Lower lobe of right lung (tissue), 2 donors: Measurements from ENCODE around the gene CETN1. TPM values are rescaled to one million over a fixed set of nuclear protein-coding genes. Genes with fewer than 3 reads are reported as not detected.

Experiments used
- ATAC-seq, 2 donors: fragments of 200-7000 bp; cut with Tn5 transposase; one replicate each; pipeline ENCODE4 v1.9.1; 2020 to 2022; ENCODE audit warnings: mild to moderate bottlenecking in 2 of 2, moderate library complexity in 2 of 2
- DNase-seq: peaks from one replicate; pipeline ENCODE4 v3.0.0-alpha.2; 2020
- H3K27ac ChIP-seq: fragments of 200-600 bp; one replicate; pipeline ENCODE4 v1.8.0; 2022
- H3K27me3 ChIP-seq: fragments of 200-600 bp; one replicate; pipeline ENCODE4 v1.8.0; 2022; ENCODE audit warnings: low read depth
- H3K36me3 ChIP-seq: fragments of 200-600 bp; one replicate; pipeline ENCODE4 v1.8.0; 2022; ENCODE audit warnings: mild to moderate bottlenecking
- H3K4me1 ChIP-seq: fragments of 200-600 bp; one replicate; pipeline ENCODE4 v1.8.0; 2022
- H3K4me3 ChIP-seq: fragments of 200-600 bp; one replicate; pipeline ENCODE4 v1.8.0; 2022; ENCODE audit warnings: mild to moderate bottlenecking
- H3K9me3 ChIP-seq: fragments of 200-600 bp; one replicate; pipeline ENCODE4 v1.8.0; 2022
- intact Hi-C: fragments of 100-400 bp; cut with DNase I; formaldehyde crosslinking; loops from one replicate; pipeline ENCODE4 v1.11.0; 2022
- total RNA-seq: library from RNA; stranded (reverse); fragmentation: NEBNext Ultra II Directional; extraction: Animal tissue kit (Norgen Biotek cat#: 25700); gene quantifications from one replicate; pipeline ENCODE4 v1.2.1, GENCODE V29; 2021
- TF ChIP-seq, protein P1 (sequence below): fragments of 200-600 bp; IDR thresholded peaks from one replicate; pipeline ENCODE4 v1.8.0; 2022; ENCODE audit warnings: antibody characterized with exemption, mild to moderate bottlenecking
- donor health status: DM: no; HTN: yes; CAD: no; lungs with severe emphysema.

CETN1 gene
- total RNA-seq, 1 donor from 2014 or later, result not detected

DNA sequence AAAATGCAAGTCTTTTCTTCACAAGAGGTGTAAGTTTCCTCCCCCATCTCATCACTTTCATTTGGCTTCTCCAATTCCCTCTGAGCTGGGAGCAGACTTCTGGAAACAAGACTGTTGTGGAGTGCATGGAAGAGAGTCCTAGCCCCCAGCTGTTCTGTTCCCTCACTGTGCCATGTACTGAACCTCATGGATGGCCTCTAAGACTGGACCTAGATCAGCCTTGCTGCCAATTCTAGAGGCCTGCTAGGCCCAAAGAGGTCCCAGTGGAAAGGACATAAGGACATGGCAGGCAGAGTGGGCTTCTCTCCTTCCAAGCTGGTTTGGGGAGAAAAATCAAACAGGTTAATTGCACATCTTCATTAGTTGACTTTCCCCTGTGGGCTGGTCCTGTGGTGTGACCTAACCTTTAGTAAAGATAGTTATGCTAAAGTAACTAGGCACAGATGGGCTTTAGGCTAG lies 7.3 kb upstream of the CETN1 start:
- Histone ChIP-seq H3K4me1 (no peaks in the 10 kb centered on the region), H3K4me3 (no peak overlapping the region), H3K27me3 (no peaks in the 10 kb centered on the region), H3K27ac (no peak overlapping the region), H3K9me3 (no peaks in the 10 kb centered on the region), H3K36me3 (no peaks in the 10 kb centered on the region)
- intact Hi-C loops, result no loop called here
- TF ChIP-seq, protein P1, sequence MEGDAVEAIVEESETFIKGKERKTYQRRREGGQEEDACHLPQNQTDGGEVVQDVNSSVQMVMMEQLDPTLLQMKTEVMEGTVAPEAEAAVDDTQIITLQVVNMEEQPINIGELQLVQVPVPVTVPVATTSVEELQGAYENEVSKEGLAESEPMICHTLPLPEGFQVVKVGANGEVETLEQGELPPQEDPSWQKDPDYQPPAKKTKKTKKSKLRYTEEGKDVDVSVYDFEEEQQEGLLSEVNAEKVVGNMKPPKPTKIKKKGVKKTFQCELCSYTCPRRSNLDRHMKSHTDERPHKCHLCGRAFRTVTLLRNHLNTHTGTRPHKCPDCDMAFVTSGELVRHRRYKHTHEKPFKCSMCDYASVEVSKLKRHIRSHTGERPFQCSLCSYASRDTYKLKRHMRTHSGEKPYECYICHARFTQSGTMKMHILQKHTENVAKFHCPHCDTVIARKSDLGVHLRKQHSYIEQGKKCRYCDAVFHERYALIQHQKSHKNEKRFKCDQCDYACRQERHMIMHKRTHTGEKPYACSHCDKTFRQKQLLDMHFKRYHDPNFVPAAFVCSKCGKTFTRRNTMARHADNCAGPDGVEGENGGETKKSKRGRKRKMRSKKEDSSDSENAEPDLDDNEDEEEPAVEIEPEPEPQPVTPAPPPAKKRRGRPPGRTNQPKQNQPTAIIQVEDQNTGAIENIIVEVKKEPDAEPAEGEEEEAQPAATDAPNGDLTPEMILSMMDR, result no peak
- ATAC-seq (no peak), DNase-seq (no peak)

DNA sequence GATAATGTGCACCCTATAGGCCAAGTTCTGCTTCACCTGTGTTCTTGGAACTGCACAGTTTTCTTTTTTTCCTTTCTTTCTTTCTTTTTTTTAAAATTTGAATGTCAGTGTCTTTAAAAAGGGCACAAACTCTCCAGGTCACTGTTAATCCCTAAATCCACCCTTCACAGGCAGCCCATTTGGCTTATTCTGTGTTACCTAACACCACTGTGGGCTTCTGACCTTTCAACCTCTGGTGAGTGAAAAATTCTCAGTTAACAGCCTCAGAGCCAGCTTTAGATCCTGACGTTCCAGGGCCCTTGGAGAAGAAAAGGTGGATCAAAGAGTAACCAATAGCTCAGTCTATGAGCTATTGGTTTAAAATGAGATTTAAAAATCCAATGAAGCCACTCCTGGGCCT lies 6.8 kb upstream of the CETN1 start:
- DNase-seq (no peak), ATAC-seq (no peak)
- Histone ChIP-seq H3K27me3 (no peaks in the 10 kb centered on the region), H3K27ac (no peak overlapping the region), H3K9me3 (no peaks in the 10 kb centered on the region), H3K4me1 (no peaks in the 10 kb centered on the region), H3K36me3 (no peaks in the 10 kb centered on the region), H3K4me3 (no peak overlapping the region)
- TF ChIP-seq, protein P1, result no peak
- intact Hi-C loops, result no loop called here

DNA sequence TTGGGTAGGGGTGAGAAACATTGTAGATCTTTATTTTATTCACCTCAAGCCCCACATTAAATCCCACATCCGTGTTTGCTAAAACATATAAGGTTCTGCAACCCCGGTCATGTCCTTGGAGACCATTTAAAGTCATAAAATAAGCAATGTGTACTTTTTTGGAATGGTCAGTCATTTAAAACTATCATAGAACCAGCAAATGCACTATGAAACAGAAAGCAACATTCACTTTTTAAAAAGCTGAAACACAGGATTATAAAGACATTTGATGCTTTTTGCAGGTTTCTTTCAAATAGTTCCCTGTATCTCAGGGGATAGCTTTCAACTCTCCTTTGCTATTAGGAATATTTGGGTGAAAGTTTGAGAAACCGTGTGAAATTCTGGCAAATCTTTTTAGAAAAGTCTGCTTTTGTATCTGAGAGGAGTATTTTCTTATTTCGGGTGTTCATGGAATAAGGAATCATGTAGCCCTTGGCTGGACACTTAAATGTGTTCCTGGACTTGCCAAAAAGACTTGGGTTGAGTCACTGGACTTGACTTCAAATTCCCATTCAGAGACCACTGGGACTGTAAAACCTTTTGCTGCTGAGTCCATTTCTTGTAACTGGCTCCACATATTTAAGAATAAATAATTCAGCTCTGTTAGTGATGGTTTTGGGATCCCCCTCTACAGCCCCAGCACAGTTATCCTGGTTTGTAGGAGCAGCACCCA lies 5.9 kb upstream of the CETN1 start:
- H3K36me3 ChIP-seq, result no peaks in the 10 kb centered on the region
- intact Hi-C loops, result no loop called here
- ATAC-seq, result no peak
- no peak for DNase-seq
- no peaks in the 10 kb centered on the region for H3K9me3 ChIP-seq
- no peaks in the 10 kb centered on the region for H3K27me3 ChIP-seq
- H3K4me3 ChIP-seq, result no peak overlapping the region
- TF ChIP-seq, protein P1, result no peak
- no peak overlapping the region for H3K27ac ChIP-seq
- no peaks in the 10 kb centered on the region for H3K4me1 ChIP-seq

- Histone ChIP-seq H3K36me3 (no peaks in the 10 kb centered on the region), H3K4me1 (no peaks in the 10 kb centered on the region), H3K4me3 (no peak overlapping the region), H3K9me3 (no peaks in the 10 kb centered on the region), H3K27ac (no peak overlapping the region), H3K27me3 (no peaks in the 10 kb centered on the region)
- TF ChIP-seq, protein P1, result no peak
- intact Hi-C loops, result no loop called here
- peak in 1 of 2 donors; percentile 36 for ATAC-seq
- DNase-seq, result no peak
Observed at GRCh38 chr18:574865-575645, 5.1 kb upstream of the CETN1 start.

GRCh38 chr18:576924-577323 lies 3.3 kb upstream of the CETN1 start:
- intact Hi-C loops, result no loop called here
- TF ChIP-seq, protein P1, result no peak
- H3K4me1 ChIP-seq, result no peaks in the 10 kb centered on the region

More at GRCh38 chr18:576924-577323, 3.3 kb upstream of the CETN1 start:
- Histone ChIP-seq H3K27ac (no peak overlapping the region), H3K36me3 (no peaks in the 10 kb centered on the region), H3K4me3 (no peak overlapping the region), H3K27me3 (no peaks in the 10 kb centered on the region), H3K9me3 (no peaks in the 10 kb centered on the region)
- ATAC-seq (no peak), DNase-seq (no peak)
